GM19452 (cell line): ENCODE measurements around the gene SIL1.

Experiments used
- ATAC-seq: cut with Tn5 transposase; IDR thresholded peaks from one replicate; pipeline ENCODE4 v1.9.1; 2021; ENCODE audit not compliant: unreplicated experiment

The SIL1 gene

GRCh38 chr5:138986186-138986800 is 211.9 kb downstream of the SIL1 start:
- no peak for ATAC-seq

DNA sequence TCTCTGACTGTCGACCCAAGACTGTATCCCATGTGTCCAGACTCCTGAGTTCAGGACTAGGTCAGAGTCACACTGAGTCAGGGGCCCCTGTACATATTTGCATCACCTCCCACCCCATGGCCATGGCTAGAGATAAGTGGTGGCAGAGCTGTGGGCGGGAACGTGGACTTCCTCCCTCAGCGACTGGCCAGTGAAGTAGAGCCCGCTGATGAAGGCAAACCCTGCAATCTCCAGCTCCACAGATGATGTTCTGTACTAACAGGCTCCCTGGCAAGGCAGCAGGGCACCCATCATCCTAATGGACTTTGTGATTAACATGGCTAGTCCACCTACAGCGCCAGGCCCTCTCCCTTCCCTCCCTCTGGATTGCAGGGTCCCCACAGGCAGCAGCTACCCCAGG is 212.5 kb downstream of the SIL1 start:
- ATAC-seq: no peak

GRCh38 chr5:138985256-138985655 is 212.9 kb downstream of the SIL1 start:
- ATAC-seq: no peak

DNA sequence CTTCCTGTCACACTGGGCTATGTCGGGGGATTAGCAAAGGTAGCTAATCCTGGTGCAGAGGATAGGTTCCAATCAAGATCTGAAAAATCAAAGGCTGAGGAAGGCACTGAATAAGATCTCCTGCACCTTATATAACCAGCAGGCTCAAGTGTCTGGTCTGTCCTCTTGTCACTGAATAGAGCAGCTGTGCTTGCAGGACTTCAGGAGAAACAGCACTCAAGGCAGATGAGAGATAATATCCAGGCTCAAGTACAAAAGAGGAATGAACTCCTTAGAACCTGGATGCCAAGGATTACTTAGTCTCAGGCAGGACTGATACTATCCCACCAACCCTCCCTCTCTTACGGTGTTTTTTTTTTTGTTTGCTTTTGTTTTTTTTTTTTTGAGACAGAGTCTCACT is 214.2 kb downstream of the SIL1 start:
- no peak for ATAC-seq

GRCh38 chr5:138981586-138981985 is 216.6 kb downstream of the SIL1 start:
- ATAC-seq: no peak

GRCh38 chr5:138981131-138981530 is 217.0 kb downstream of the SIL1 start:
- no peak for ATAC-seq

DNA sequence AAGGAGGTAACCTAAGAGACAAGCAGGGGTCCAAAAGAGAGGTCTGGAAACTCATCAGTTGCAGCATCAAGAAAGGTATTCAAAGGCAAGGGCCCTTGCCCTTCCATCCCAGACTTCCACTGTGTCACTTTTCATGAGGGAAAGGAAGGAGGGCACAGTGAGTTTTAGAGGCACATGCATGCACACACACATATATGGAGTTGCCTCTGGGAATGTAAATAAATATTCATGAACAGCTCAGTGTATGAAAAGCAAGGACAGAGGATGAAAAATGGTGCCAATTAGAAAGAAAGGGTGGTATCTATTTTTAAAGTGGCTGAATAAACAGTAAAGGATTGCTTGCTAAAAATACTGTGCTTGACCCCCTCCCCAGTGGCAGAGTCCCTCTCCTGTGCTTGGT is 217.7 kb downstream of the SIL1 start:
- no peak for ATAC-seq

DNA sequence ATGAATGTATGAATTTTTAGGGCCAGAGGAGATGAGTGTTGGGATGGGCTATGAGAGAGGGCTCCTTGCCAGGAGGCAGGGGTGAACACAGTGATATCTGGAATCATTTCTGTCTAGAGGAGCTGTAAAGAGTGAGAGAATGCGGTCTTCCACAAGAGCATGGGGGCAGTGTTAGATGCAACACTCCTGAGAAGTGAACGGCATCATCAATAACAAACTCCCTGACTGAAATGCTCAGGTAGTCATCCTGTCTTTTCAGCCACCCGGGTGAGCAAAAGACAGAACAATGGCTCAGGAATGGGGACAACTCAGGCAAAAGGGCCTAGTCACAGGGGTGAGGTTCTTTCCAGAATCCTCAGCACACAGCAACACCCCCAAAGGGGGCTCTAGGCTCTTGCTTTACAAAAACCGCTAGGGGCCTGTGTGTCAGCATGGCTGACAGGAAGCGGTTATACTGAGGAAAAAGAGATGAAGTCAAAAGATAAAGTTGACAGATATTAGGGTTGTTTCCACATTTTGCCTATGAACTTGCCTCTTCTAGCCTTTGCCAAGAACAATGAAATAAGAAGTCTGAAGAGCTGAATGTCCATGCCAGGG is 218.4 kb downstream of the SIL1 start:
- no peak for ATAC-seq

- ATAC-seq: no peak
These were observed 219.6 kb downstream of the SIL1 start for GRCh38 chr5:138978581-138978980.

DNA sequence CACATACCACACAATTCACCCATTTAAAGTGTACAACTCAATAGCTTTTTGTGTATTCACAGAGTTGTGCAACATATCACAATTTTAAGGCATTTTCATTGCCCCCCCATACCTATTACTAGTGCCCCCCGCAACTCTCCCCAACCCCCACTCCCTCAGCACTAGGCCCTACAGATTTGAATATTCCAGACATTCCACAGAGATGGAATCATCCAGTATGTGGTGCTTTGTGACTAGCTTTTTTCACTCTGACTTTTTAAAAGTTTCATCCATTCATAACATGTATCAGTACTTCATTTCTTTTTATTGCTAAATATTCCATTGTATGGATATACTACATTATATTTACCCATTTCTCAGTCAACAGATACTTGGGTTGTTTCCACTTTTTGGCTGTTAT is 220.1 kb downstream of the SIL1 start:
- ATAC-seq: no peak

GRCh38 chr5:138975098-138975847 is 222.9 kb downstream of the SIL1 start:
- no peak for ATAC-seq

DNA sequence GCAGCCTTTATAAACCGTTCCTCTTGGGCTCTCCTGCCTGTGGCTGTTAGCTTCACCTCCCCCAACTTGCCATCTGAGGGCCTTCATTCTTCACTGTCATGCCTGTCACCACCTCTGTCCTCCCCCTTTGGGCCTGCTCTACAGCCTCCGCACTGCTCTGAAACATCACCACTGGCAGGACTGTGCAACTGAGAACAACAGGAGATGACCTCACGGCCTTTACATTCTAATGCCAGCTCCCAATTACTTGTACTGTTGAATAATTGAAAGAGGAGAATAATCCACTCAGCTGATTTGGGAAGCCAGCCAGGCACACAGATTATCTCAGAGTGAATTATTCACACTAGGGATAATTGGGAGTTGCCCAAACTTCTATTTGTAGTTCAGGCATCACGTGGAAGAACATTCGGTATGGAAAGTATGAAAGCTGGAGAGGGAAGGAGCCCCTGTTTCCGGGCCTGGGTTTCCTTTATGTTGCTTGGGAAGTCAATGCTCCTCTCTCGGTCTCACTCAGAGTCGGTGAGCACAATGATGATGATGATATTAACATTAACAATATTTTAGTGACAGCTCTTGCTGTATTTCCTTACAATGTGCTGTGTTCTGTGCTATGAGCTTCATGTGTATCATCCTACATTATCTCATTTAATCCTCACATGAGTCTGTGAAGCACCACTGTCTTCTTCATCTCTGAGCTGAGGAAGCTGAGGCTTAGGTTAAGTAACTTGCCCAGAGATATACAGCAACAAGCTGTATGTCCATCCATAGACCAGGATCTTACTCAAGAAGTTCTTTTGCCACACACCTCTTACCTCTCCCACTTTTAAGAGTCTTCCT is 223.7 kb downstream of the SIL1 start:
- no peak for ATAC-seq

DNA sequence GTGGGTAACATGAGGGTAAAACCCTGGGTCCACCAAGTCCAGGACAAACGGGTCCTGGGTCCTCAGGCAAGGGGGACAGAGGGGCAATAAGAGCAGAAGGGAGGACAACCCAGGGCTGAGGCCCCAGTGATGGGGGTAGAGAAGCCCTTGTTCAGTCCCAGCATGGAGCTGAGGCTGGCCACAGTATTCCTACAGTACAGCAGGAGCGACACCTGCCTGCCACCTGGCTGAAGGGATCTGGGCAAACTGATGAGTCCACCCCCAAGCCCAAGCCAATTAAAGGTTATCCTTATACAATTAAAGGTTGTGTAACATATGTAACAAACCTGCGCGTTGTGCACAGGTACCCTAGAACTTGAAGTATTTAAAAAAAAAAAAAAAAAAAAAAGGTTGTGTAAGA is 225.3 kb downstream of the SIL1 start:
- ATAC-seq: no peak

- no peak for ATAC-seq
These were observed 225.9 kb downstream of the SIL1 start for GRCh38 chr5:138972230-138972629.

DNA sequence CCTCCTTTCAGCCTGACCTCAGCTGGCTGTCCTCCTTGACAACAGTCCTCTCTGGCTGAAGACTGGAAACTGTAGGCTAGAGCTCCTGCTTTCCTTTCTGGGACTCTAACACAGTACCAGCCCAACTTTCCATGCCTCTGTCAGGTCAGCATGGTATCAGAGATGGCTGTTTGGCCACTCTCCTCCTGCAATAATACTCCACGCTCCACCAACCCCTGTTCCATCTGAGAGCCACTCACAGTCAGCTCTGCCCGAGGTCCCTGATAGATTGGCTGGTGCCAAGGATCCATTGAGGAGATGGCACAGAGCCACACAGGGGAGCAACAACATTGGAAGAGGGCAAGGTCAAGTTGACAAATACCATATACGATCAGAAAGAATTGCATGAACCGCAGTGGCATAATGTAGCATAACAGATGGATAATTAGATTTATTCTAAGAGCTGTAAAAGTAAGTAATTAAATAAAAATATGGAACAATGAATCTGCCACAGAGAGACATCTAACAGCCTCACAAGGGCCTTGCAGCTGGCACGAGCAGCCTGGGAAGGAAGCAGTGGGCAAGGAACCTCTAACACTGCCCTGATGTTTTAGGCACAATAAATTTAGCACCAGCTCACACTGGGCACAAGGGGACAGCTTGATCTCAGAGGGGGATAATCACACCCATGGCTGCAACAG is 228.7 kb downstream of the SIL1 start:
- ATAC-seq: no peak

GRCh38 chr5:138968601-138969000 is 229.6 kb downstream of the SIL1 start:
- no peak for ATAC-seq

GRCh38 chr5:138967791-138968448 is 230.2 kb downstream of the SIL1 start:
- ATAC-seq: no peak

DNA sequence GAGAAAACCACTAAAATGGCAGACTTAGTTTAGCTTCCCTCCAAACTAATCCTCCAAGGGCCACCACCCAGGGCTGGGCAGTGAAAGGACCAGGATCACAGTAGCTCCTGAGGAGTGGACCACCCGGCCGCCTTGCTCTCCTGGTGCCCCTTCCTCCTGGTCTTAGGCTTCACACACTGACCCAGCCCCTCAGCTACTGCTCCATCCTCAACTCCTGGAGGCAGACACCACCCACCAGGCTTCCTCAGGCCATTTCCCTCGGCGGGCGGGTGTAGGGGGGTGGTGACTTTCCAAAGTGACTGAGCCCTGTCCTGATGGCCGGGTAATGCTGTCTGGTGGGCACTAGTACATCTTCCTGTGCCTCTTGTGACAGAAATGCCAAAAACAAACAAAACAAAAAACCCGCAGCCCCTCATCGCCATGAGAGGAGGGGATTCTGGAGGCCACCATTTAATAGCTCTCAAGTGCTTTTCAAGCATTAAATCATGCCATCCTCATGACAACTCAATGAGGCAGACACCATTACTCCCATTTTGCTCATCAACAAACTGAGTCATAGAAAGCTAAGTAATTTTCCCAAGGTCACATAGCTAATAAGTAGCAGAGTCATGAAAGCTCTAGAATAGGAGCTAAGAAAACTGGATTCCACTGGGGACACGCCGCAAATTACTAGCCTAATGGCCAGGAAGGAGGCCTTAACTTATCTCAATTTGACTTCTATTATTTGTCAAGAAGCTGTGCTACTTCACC is 231.8 kb downstream of the SIL1 start:
- no peak for ATAC-seq

GRCh38 chr5:138965626-138966025 is 232.5 kb downstream of the SIL1 start:
- no peak for ATAC-seq
